ENCODE results near the gene CCDC3.

DNA sequence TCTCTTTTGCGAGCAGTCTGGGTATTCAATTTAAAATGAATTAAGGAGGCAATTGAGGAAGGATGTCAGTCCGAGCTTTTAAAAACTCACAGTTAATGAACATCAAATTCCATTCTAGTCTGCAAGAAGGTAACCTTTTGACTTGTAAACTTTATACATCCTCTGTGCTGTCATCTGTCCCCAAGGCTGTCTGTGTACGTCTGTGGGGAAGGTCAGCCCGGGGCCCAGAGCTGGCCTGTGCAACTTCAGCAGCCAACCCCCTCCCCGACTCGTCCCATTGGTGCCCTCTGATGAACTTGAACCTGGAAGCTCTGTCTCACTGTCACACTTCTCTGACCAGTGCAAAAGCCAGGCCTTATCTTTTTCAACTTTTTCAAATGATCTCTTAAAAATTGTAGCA lies 80.3 kb downstream of the CCDC3 start:
- TF ChIP-seq, protein P1, sequence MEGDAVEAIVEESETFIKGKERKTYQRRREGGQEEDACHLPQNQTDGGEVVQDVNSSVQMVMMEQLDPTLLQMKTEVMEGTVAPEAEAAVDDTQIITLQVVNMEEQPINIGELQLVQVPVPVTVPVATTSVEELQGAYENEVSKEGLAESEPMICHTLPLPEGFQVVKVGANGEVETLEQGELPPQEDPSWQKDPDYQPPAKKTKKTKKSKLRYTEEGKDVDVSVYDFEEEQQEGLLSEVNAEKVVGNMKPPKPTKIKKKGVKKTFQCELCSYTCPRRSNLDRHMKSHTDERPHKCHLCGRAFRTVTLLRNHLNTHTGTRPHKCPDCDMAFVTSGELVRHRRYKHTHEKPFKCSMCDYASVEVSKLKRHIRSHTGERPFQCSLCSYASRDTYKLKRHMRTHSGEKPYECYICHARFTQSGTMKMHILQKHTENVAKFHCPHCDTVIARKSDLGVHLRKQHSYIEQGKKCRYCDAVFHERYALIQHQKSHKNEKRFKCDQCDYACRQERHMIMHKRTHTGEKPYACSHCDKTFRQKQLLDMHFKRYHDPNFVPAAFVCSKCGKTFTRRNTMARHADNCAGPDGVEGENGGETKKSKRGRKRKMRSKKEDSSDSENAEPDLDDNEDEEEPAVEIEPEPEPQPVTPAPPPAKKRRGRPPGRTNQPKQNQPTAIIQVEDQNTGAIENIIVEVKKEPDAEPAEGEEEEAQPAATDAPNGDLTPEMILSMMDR (IDR thresholded peaks at IDR 0.05; ENCODE audit: low read depth, low read length, poor library complexity, severe bottlenecking): no peak
- TF ChIP-seq EZH2phosphoT487 (IDR thresholded peaks at IDR 0.05; ENCODE audit: borderline replicate concordance, low read length): no peak

Data from DOHH2 (cell line).